HG02981 (cell line): ENCODE measurements around the gene MAN2C1.
"Not testable (repeated sequence)": the region's sequence is repeated elsewhere in the genome, so short reads cannot be mapped to it uniquely, and the experiment has no call there.

Experiments used
- ATAC-seq: cut with Tn5 transposase; IDR thresholded peaks from one replicate; pipeline ENCODE4 v1.9.1; 2021; ENCODE audit warnings: mild to moderate bottlenecking, moderate library complexity; ENCODE audit not compliant: unreplicated experiment

MAN2C1 gene

GRCh38 chr15:75313116-75313845 lies 55.1 kb downstream of the MAN2C1 start:
- no peak for ATAC-seq

- ATAC-seq, result not testable (repeated sequence)
Measured at GRCh38 chr15:75312548-75312947, 55.9 kb downstream of the MAN2C1 start.

- ATAC-seq, result no peak
Measured at GRCh38 chr15:75309711-75310110, 58.7 kb downstream of the MAN2C1 start.

- no peak for ATAC-seq
Measured at GRCh38 chr15:75307778-75308390, 60.5 kb downstream of the MAN2C1 start.

- ATAC-seq, result no peak
Measured at GRCh38 chr15:75306188-75306587, 62.2 kb downstream of the MAN2C1 start.
